ENCODE measurements around the gene SHOC1. TPM values are rescaled to one million over a fixed set of nuclear protein-coding genes. Genes with fewer than 3 reads are reported as not detected.

SHOC1 gene
- total RNA-seq, 4 donors from 2014 or later, result 0.28 to 1.0 TPM; not detected in 2

DNA sequence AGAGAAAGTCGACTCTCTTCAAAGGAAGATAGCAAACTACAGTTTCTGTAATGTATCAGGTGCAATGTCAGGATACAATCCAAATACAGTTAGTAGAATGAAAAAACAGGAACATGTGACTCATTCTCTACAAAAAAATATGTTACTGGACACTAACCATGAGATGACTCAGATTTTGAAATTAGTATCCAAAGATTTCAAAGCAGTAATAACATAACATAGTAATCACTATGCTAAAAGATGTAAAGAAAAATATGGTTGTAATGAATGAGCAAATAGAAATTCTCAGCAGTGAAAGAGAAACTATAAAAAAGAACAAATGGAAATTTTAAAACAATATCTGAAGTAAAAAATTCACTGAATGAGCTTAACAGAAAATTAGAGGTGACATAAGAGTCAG lies 42.3 kb downstream of the SHOC1 start:
- DNase-seq, result no peak
- Histone ChIP-seq H3K9me3 (no peaks in the 10 kb centered on the region), H3K27me3 (no peaks in the 10 kb centered on the region), H3K36me3 (no peaks in the 10 kb centered on the region), H3K4me1 (no peaks in the 10 kb centered on the region), H3K27ac (no peak overlapping the region), H3K4me3 (no peak overlapping the region)
- intact Hi-C loops (cut with DNase I; ENCODE audit: low total_unique reads), result no loop called here
- TF ChIP-seq CTCF (IDR thresholded peaks at IDR 0.05), result no peak
- no peak for TF ChIP-seq POLR2A (IDR thresholded peaks at IDR 0.05)

Small RNA genes lying within 50 kb of the gene (small RNA-seq; reads per million reads assigned to genes)
- not detected for gene RNU6-1013P

Other genes starting within 250 kb of the SHOC1 start
- 10 to 100 TPM in 3 of 4 donors, under 1 TPM in 1; 0.77 to 71.1 (median 42.0) TPM for gene PTGR1, start 195.3 kb downstream of the SHOC1 start, total RNA-seq
- gene DNAJC25, start 163.6 kb downstream of the SHOC1 start, total RNA-seq, result 10 to 100 TPM in 1 of 4 donors, 1 to 10 TPM in 2, not detected in 1; 8.4 to 24.7 (median 9.1) TPM
- gene GNG10, start 133.3 kb downstream of the SHOC1 start, total RNA-seq, result 10 to 100 TPM; 32.8 to 89.0 (median 69.3) TPM
- gene UGCG, start 101.9 kb upstream of the SHOC1 start, total RNA-seq, result 10 to 100 TPM; 12.3 to 75.1 (median 34.5) TPM